ENCODE results near the gene H3-3A.

Gene H3-3A

GRCh38 chr1:226121049-226121586 is 58.6 kb downstream of the H3-3A start:
- TF ChIP-seq CTCF (IDR thresholded peaks at IDR 0.05) = no peak

Data from LNCAP (cell line).